D341Med (cell line): Measurements from ENCODE around the gene TXNL4A.

Experiments used
- DNase-seq: peaks from one replicate; pipeline ENCODE4 v3.0.0; 2012; ENCODE audit warnings: low spot score

TXNL4A gene

GRCh38 chr18:79935925-79936324, 52.4 kb downstream of the TXNL4A start:
- DNase-seq, result peak; percentile 24

- no peak for DNase-seq
Observed at GRCh38 chr18:79935499-79935898, 52.9 kb downstream of the TXNL4A start.

GRCh38 chr18:79935098-79935480, 53.3 kb downstream of the TXNL4A start:
- peak; percentile 24 for DNase-seq

- peak; percentile 56 for DNase-seq
Observed at GRCh38 chr18:79934311-79935097, 53.9 kb downstream of the TXNL4A start.

- DNase-seq, result no peak
Observed at GRCh38 chr18:79933765-79934164, 54.6 kb downstream of the TXNL4A start.

DNA sequence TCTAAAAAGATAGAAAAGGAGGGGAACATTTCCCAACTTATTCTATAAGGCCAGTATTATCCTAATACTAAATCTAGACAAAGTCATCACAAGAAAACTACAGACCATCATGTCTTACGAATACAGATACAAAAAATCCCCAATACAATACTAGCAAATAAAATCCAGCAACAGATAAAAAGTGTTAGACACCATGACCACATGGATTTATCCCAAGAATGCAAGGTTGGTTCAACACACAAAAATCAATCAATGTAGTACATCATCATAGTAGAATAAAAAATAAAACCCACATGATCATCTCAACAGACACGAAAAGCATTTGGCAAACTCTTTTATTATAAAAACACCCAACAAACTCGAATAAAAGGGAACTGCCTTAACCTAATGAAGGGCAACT, 55.5 kb downstream of the TXNL4A start:
- DNase-seq, result no peak

DNA sequence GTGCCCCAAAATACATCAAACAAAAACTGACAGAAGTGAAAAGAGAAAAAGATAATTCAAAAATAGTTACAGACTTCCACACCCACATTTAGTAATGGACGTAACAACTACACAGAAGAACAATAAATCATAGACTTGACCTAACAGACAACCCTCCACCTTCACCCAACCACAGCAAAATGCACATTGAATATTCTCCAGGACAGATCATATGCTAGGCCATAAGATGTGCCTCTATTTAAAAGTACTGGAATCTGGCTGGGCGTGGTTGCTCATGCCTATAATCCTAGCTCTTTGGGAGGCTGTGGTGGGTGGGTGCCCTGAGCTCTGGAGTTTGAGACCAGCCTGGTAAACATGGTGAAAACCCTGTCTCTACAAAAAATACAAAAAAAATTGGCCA, 56.9 kb downstream of the TXNL4A start:
- DNase-seq, result no peak

DNA sequence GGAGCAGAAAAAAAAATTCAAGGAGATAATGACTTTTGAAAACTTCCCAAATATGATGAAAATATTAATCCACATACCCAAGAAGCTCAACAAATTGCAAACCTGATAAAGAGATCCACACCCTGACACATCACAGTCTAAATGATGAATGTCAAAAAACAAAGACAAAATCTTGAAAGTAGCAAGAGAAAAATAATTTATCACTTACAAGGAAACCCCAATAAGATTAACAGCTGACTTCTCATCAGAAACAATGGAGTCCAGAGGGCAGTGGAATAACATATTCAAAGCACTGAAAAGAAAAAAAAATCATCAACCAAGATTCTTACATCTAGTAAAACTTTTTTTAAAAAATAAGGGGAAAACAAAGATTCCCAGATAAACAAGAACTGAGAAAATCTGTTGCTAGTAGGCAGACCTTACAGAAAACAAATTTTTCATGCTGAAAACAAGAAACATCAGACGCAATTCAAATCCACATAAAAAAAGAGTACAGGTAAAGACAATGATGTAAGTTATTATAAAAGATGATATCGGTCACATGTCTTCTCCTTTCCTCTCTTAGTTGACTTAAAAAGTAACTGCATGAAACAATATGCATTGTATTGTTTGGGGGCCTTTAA, 58.2 kb downstream of the TXNL4A start:
- DNase-seq, result no peak

- DNase-seq, result peak; percentile 17
Observed at GRCh38 chr18:79928563-79928960, 59.8 kb downstream of the TXNL4A start.

- DNase-seq, result peak; percentile 27
Observed at GRCh38 chr18:79927607-79928562, 60.5 kb downstream of the TXNL4A start.

DNA sequence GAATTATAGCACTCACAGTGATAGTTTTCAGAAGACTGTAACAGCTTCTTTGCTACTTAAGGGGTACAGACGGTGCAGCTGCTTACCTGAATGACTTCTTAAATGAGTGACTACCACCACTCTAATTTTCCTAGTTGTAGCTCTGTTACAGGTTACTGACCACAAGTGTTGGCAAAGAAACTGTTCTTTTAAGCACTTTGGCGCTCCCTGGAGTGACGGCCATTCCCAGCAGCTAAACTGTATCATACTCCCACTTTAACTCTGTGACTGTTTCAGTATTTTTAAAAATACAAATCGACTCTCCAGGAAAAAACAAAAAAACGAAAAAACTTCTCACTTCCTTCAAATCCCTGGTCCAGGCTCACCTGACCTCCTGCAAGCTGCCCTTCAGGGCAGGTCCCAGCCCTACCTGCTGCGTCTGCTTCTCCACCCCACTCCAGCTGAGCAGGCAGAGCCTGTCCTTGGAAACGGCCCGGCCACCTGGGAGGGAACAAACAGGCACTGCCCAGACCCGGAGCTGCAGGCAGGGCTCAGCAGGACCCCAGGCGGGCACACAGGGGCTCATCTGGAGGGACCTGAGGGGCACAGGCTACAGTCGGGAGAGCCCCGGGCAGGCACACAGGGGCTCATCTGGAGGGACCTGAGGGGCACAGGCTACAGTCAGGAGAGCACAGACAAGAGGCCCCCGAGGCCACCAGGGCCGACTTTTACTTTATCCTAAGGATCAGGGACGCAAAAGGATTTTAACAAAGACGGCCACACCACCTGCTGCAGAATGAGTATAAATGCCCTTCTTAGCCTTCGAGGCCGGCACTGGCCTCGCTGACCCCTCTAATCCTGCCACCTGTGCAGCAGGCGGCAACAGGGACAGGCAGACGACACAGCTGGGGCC, 61.4 kb downstream of the TXNL4A start:
- peak; percentile 35 for DNase-seq

DNA sequence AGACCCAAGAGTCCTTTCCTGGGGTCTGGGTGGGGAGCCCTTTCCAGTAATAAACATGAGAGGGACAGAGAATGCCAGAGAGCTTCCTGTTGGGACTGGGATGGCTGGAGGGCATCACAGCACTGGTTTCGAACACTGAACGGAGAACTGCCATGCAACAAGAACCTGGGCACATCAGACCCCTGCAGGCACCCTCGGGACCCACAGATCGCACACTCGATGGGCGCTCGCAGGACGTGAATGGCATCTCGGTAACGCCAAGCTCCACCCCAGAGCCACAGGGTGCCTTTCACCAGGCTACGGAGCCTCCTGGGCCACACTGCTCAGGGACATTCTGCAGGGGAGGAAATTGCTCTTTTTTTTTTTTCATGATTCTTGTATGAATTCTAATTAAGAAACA, 62.1 kb downstream of the TXNL4A start:
- peak; percentile 28 for DNase-seq

GRCh38 chr18:79924814-79925731, 63.3 kb downstream of the TXNL4A start:
- DNase-seq, result no peak

- DNase-seq, result no peak
Observed at GRCh38 chr18:79923896-79924585, 64.3 kb downstream of the TXNL4A start.

DNA sequence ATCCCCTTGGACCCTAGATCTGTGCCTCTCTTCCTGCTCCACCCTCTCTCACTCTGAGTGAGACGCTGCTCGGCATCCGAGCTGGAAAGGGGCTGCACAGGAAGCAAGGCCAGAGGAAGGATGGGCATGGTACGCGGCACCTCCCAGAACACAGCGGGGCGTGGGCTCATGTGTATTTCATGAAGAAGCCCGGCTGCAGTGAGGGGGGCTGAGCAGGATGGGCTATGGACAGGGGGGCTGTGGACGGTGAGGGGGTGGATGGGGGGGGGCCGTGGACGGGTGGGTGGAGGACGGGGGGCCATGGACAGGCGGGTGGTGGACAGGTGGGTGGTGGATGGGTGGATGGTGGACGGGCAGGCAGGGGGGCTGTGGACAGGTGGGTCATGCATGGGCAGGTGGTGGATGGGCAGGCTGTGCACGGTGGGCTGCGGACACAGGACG, 65.4 kb downstream of the TXNL4A start:
- no peak for DNase-seq

- DNase-seq, result no peak
Observed at GRCh38 chr18:79921984-79922965, 66.1 kb downstream of the TXNL4A start.
